KBM-7 (cell line): ENCODE measurements around the gene PDE8A.
"Not testable (repeated sequence)": the region's sequence is repeated elsewhere in the genome, so short reads cannot be mapped to it uniquely, and the experiment has no call there.

ENCODE experiments used
- DNase-seq: peaks from one replicate; pipeline ENCODE4 v3.0.0-alpha.2; 2015
- in situ Hi-C: fragments of 300-500 bp; cut with MboI; formaldehyde crosslinking; loops from 2 replicates; pipeline ENCODE4 v1.14.3; 2020; ENCODE audit warnings: low sequenced_read_pairs, low pct_unique_long_range_greater_than_20kb, mixed read lengths

PDE8A gene

DNA sequence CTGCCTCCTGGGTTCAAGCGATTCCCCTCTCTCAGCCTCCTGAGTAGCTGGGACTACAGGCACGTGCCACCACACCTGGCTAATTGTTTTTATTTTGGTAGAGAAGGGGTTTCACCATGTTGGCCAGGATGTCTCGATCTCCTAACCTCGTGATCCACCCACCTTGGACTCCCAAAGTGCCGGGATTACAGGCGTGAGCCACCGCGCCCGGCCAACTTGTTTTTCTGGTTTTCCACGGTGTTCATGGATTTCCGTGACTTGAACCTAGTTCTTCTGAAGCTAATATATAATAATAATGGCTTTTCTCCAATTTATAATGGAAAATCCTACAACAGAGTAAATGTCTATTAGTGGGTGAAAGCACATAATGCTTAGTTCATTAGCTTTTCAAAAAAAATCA lies 203.7 kb downstream of the PDE8A start:
- DNase-seq, in situ Hi-C loops: not testable (repeated sequence)

DNA sequence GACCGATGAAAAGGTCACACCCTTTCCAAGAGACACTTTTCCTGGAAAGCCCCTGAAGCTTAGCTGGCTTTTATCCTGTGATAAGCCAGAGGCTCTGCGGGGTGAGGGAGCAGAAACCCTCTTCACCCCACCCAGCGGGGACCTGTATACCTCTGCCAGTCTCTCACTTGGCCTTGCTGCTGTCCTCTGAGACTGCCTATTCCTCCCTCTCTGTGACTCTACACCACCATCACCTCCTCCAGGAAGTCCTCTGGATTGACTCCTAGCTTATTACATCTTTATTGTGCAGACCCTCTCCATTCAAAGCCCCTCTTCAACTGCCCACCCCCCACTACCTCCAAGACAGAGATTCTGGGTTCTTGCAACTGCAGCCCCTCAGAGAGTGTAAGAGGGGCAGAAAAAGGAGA lies 206.5 kb downstream of the PDE8A start:
- DNase-seq, in situ Hi-C loops: not testable (repeated sequence)
